Effector CD8-positive, alpha-beta T cell (primary cell): ENCODE results near the gene NYAP2.

Source experiments
- DNase-seq: peaks from one replicate; lab custom pipeline; 2025; lab: John Stamatoyannopoulos, UW

NYAP2 gene

DNA sequence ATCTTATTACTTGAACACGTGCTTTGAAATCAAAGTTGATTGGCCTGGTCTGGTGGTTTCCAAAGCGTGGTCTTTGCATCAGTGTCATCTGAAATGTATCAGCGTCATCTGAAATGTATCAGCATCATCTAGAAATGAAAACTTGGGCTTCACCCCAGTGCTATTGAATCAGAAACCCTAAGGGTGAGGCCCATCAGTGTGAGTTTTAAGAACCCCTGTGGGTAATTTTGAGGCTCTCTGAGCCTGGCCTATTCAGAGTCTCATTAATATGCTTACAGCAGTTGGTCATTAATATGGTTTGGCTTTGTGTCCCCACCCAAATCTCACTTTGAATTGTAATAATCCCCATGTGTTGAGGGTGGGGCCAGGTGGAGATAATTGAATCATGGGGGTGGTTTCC is 85.2 kb downstream of the NYAP2 start:
- DNase-seq, result no peak

GRCh38 chr2:225486236-225486635 is 86.7 kb downstream of the NYAP2 start:
- DNase-seq, result no peak

DNA sequence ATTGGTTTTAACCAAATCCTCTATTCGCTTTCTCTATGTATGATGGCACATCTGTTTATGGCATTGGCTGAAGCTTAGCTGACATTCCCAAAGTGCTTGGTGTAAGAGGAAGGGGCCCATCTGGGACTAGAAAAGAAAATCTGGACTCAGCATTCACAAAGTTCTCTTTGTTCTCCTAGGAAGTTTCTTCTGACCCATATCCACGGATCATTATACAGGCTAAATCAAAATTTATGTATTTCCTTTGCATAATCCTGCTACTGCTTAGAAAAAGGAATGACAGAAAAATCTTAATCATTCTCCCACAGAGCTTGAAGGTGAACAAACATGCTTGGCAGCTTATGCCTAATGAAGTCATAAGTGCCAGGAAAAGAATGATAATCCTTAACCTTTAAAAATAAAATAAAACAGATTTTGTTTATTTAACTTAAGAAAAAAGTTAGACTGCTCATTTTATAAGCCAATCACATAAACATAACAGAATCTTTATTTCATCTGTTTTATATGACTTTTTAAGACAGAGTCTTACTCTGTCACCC is 88.4 kb downstream of the NYAP2 start:
- DNase-seq, result no peak

- no peak for DNase-seq
Measured at GRCh38 chr2:225488743-225489142, 89.2 kb downstream of the NYAP2 start.

DNA sequence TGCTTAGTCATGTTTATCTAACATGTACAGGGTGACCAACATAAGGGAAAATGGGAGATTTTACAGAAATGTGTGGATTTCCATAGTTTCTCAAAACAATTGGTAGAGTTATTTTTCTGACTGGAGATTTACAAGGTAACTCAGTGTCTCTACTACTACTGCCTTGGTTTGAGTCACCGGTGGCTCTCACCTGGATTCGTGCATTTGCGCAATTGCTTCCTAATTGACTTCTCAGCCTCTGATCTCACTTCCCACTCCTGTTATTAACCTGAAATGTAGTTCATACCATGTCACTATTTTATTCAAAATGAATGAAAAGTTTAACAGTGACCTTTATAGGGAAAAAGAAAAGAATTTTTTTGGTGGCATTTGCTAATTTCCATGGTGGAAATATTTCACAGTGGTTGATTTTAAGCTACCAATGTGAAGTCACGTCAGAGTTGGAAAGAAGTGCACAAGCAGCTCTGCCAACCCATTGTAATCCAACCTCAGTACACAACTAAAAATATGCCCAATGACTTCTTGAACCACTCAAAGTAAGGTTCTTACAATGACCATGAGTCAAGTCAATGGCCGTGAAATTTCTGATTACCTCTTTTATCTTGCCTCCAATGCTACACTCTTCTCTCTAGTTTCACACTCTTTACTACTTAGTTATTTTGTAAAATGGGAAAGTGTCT is 94.0 kb downstream of the NYAP2 start:
- DNase-seq, result no peak

- no peak for DNase-seq
Measured at GRCh38 chr2:225494100-225494459, 94.6 kb downstream of the NYAP2 start.

DNA sequence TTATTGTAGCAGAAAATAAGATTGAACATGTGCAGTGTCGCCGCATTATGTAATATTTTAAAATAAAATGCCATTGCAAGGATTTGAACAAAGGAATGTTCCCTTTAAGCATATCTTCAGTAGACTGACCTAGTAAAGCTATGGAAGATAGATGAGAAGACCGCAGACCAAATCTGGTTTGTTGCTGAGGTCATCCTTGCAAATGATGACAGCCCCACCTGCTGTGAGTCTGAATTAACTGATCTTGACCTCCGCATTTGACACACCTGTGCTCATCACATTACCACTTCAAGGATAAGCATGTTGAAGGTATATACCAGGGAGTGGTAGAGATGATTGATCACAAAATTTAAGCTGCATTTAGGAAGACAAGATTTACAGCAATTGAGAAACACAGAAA is 96.2 kb downstream of the NYAP2 start:
- no peak for DNase-seq

- DNase-seq, result no peak
Measured at GRCh38 chr2:225496568-225496967, 97.1 kb downstream of the NYAP2 start.

- DNase-seq, result no peak
Measured at GRCh38 chr2:225497166-225497565, 97.7 kb downstream of the NYAP2 start.

- DNase-seq, result no peak
Measured at GRCh38 chr2:225501022-225501421, 101.5 kb downstream of the NYAP2 start.

DNA sequence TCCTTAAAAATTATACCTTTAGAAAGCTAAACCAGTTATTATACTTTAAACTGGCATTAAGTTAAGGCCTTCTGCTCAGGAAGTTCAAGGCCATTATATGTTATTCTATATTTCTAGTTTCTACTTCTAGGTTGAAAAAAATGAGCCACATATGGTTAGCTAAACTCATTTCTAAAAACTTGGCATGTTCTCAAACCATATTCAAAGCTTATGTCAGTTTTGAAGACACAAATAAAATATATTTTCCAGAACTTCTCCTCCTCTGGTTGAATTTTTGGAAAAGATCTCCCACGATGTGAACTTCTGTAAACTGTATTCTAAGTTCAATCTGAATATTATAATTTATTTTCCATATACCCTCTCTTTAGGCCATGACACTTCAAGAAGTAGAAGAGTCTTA is 103.5 kb downstream of the NYAP2 start:
- no peak for DNase-seq

- DNase-seq, result no peak
Measured at GRCh38 chr2:225510796-225511195, 111.3 kb downstream of the NYAP2 start.

DNA sequence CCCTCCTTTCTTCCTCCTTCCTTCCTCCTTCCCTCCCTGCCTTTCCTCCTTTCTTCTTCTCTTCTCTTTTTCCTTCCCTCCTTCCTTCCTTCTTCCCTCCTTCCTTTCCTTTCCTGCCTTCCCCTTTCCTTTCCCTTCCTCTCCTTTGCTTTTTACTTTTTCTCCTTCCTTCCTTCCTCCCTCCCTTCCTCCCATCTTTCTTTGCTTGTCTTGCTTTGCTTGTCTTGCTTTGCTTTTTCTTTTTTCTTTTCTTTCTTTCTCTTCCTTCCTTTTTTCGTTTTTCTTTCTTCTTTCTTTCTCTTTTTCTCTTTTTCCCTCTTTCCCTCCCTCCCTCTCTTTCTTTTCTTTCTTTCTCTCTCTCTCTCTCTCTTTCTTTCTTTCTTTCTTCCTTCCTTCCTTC is 113.0 kb downstream of the NYAP2 start:
- no peak for DNase-seq

- no peak for DNase-seq
Measured at GRCh38 chr2:225512876-225513540, 113.5 kb downstream of the NYAP2 start.

GRCh38 chr2:225515033-225515432 is 115.5 kb downstream of the NYAP2 start:
- no peak for DNase-seq

- no peak for DNase-seq
Measured at GRCh38 chr2:225526760-225527390, 127.4 kb downstream of the NYAP2 start.

GRCh38 chr2:225531559-225531958 is 132.0 kb downstream of the NYAP2 start:
- DNase-seq, result no peak

GRCh38 chr2:225532096-225532495 is 132.6 kb downstream of the NYAP2 start:
- DNase-seq, result no peak

DNA sequence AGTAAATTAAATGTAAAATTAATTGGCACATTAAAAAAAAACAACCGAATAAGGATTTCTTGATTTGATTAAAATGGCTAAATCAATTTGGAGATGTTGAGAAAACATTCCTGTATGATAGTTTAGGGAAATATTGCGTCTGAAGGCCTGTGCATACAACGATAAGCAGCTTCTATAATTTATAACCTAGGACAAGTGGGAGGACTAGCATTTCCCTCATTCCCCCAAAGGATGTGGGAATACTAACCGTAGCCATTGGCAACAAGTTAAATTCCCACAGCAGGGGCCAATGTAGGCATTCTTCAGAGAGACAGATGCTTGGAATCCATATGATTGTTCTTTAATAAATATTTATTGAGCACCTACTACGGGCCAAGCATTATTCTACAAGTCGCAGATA is 134.5 kb downstream of the NYAP2 start:
- no peak for DNase-seq

DNA sequence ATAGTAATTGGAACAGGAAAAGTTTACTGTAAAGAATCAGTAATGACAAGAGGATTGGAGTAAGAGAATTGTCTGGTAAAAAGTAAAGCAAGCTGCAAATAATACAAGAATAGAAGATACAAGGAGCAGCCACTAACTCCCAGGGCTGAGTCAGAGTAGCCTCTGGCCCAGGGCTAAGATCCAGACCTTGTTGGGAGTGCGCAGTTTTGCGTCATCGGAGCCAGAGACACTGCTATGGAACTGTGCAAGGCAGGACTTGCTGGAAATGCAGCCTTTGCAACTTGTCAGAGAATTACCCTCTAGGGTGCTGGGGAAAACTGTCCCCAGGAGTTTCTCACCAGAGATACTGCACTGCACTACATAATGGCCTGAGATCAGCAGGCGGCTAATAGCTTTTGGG is 135.2 kb downstream of the NYAP2 start:
- DNase-seq, result no peak

- no peak for DNase-seq
Measured at GRCh38 chr2:225536036-225536435, 136.5 kb downstream of the NYAP2 start.

DNA sequence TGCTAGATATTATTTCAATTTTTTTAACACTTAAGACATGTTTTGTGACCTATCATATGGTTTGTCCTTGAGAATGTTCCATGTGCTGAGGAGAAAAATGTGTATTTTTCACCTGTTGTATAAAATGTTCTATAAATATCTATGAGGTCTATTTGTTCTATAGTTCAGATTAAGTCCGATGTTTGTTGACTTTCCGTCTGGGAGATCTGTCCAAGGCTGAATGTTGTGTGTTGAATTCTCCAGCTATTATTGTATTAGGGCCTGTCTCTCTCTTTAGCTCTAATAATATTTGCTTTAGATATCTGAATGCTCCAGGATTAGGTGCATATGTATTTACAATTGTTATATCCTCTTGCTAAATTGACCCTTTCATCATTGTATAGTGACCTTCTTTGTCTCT is 144.1 kb downstream of the NYAP2 start:
- no peak for DNase-seq

GRCh38 chr2:225556461-225556860 is 157.0 kb downstream of the NYAP2 start:
- DNase-seq, result no peak
